ENCODE results near the gene CDK5R1.
"Not testable (repeated sequence)": the region's sequence is repeated elsewhere in the genome, so short reads cannot be mapped to it uniquely, and the experiment has no call there.

Gene CDK5R1

GRCh38 chr17:32510466-32510865, 23.7 kb downstream of the CDK5R1 start:
- intact Hi-C loops (cut with DNase I), result no loop called here
- DNase-seq, result peak in 1 of 10 donors; percentile 59

GRCh38 chr17:32512328-32512727, 25.5 kb downstream of the CDK5R1 start:
- DNase-seq, result peak in 1 of 10 donors; percentile 62
- intact Hi-C loops (cut with DNase I), result no loop called here

GRCh38 chr17:32513579-32513978, 26.8 kb downstream of the CDK5R1 start:
- no peak for DNase-seq
- intact Hi-C loops (cut with DNase I), result no loop called here

- peak in 1 of 10 donors; percentile 51 for DNase-seq
- intact Hi-C loops (cut with DNase I), result no loop called here
Measured at GRCh38 chr17:32514606-32515005, 27.8 kb downstream of the CDK5R1 start.

- peak in 1 of 10 donors; percentile 12 for DNase-seq
- intact Hi-C loops (cut with DNase I), result no loop called here
Measured at GRCh38 chr17:32515677-32516383, 29.0 kb downstream of the CDK5R1 start.

GRCh38 chr17:32516450-32516849, 29.7 kb downstream of the CDK5R1 start:
- intact Hi-C loops (cut with DNase I), result no loop called here
- DNase-seq, result no peak

GRCh38 chr17:32516940-32517701, 30.3 kb downstream of the CDK5R1 start:
- intact Hi-C loops (cut with DNase I), result no loop called here

GRCh38 chr17:32517982-32518381, 31.2 kb downstream of the CDK5R1 start:
- intact Hi-C loops (cut with DNase I), result no loop called here
- DNase-seq, result no peak

More at GRCh38 chr17:32516940-32517701, 30.3 kb downstream of the CDK5R1 start:
- DNase-seq, result no peak

GRCh38 chr17:32518646-32519227, 31.9 kb downstream of the CDK5R1 start:
- no peak for DNase-seq
- intact Hi-C loops (cut with DNase I), result no loop called here

GRCh38 chr17:32519228-32520103, 32.7 kb downstream of the CDK5R1 start:
- intact Hi-C loops (cut with DNase I), result no loop called here
- DNase-seq, result peak in 8 of 10 donors; percentile 35 to 93 (median 61)

GRCh38 chr17:32520104-32520701, 33.4 kb downstream of the CDK5R1 start:
- DNase-seq, result no peak
- intact Hi-C loops (cut with DNase I), result no loop called here

GRCh38 chr17:32520737-32521404, 34.1 kb downstream of the CDK5R1 start:
- no peak for DNase-seq
- intact Hi-C loops (cut with DNase I), result no loop called here

GRCh38 chr17:32523017-32523680, 36.4 kb downstream of the CDK5R1 start:
- no peak for DNase-seq
- intact Hi-C loops (cut with DNase I), result no loop called here

- DNase-seq, result no peak
- intact Hi-C loops (cut with DNase I), result no loop called here
Measured at GRCh38 chr17:32523827-32524552, 37.2 kb downstream of the CDK5R1 start.

GRCh38 chr17:32524553-32524880, 37.7 kb downstream of the CDK5R1 start:
- intact Hi-C loops (cut with DNase I); DNase-seq: not testable (repeated sequence)

- intact Hi-C loops (cut with DNase I), result no loop called here
- no peak for DNase-seq
Measured at GRCh38 chr17:32525122-32525521, 38.3 kb downstream of the CDK5R1 start.

- intact Hi-C loops (cut with DNase I), result no loop called here
- no peak for DNase-seq
Measured at GRCh38 chr17:32527146-32527545, 40.4 kb downstream of the CDK5R1 start.

- DNase-seq, result no peak
- intact Hi-C loops (cut with DNase I), result no loop called here
Measured at GRCh38 chr17:32528825-32529224, 42.0 kb downstream of the CDK5R1 start.

GRCh38 chr17:32529604-32530003, 42.8 kb downstream of the CDK5R1 start:
- intact Hi-C loops (cut with DNase I), result no loop called here
- no peak for DNase-seq

All from posterior cingulate gyrus (tissue), 11 donors.